HG03457 (cell line): ENCODE measurements around the gene PPIE.

ENCODE experiments used
- ATAC-seq: cut with Tn5 transposase; IDR thresholded peaks from one replicate; pipeline ENCODE4 v1.9.1; 2021; ENCODE audit warnings: moderate number of reproducible peaks; ENCODE audit not compliant: unreplicated experiment

Gene PPIE

DNA sequence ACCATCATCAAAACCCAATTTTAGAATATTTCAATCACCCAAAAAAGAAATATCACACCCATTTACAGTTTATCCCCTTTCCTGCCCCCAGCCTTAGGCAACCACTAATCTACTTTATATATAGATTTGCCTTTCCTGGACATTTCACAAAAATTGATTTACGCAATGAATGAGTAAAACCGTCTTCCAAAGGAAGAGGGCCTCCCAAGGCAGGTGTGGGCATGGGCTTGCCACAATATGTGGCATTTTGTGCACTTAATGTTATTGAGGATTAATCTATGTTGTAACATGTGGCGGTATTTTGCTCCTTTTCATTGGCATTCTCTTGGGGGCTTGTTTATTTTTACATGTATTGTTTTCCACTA, 61.8 kb downstream of the PPIE start:
- no peak for ATAC-seq

GRCh38 chr1:39802496-39803260, 64.0 kb downstream of the PPIE start:
- ATAC-seq, result no peak

GRCh38 chr1:39805385-39805784, 66.7 kb downstream of the PPIE start:
- no peak for ATAC-seq

DNA sequence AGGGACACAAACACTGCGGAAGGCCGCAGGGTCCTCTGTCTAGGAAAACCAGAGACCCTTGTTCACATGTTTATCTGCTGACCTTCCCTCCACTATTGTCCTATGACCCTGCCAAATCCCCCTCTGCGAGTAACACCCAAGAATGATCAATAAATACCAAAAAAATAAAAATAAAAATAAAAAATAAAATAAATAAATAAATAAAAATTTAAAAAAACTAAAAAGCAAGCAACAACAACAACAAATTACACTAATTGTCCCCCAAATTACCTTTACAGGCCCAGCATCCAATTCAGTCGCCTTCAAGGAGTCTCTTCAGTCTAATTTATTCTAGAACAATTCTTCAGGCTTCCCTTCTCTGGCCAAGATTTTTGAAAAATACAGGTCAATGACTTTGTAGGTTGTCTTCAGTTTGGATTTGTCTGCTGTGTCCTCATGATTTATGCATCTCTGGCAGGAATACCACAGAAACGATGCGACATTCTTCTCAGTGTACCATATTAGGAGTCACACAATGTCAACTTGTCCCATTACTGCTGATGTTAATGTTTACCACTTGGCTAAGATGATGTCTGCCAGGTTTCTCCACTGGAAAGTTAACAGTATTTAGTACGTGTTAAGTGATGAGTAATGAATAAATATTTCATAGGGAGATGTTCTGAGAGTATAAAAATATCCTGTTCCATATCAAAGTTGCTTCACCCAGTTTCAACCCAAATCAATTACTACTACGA, 70.3 kb downstream of the PPIE start:
- no peak for ATAC-seq

- ATAC-seq, result no peak
Observed at GRCh38 chr1:39812913-39813312, 74.2 kb downstream of the PPIE start.
